ENCODE data around the gene MZB1.

- TF ChIP-seq CTCF (conservative IDR thresholded peaks at IDR 0.05 in 1 of 2, IDR thresholded peaks at IDR 0.05 in 1 of 2; ENCODE audit: low read depth in 1 of 2, low read length in 2 of 2) (no peak), EZH2 (IDR thresholded peaks at IDR 0.05; ENCODE audit: low read length, missing control alignments) (no peak)
These were observed 20.5 kb downstream of the MZB1 start for GRCh38 chr5:139369181-139369580.

Data from fibroblast of lung (primary cell).